GM04503 (cell line): Measurements from ENCODE around the gene FMNL2.

Experiments
- DNase-seq: peaks from one replicate; pipeline ENCODE4 v3.0.0-alpha.2; 2012; ENCODE audit warnings: low read depth

FMNL2 gene

GRCh38 chr2:152339556-152340286 is 4.7 kb downstream of the FMNL2 start:
- no peak for DNase-seq

- DNase-seq, result no peak
These were observed 7.5 kb downstream of the FMNL2 start for GRCh38 chr2:152342259-152343046.

GRCh38 chr2:152343426-152343825 is 8.5 kb downstream of the FMNL2 start:
- DNase-seq, result no peak

- no peak for DNase-seq
These were observed 9.7 kb downstream of the FMNL2 start for GRCh38 chr2:152344579-152345195.

GRCh38 chr2:152347076-152347475 is 12.1 kb downstream of the FMNL2 start:
- DNase-seq, result no peak

GRCh38 chr2:152348388-152348787 is 13.4 kb downstream of the FMNL2 start:
- DNase-seq, result no peak

- no peak for DNase-seq
These were observed 14.4 kb downstream of the FMNL2 start for GRCh38 chr2:152349416-152349815.

- DNase-seq, result no peak
These were observed 15.2 kb downstream of the FMNL2 start for GRCh38 chr2:152350155-152350679.

- no peak for DNase-seq
These were observed 17.6 kb downstream of the FMNL2 start for GRCh38 chr2:152352616-152353015.

GRCh38 chr2:152353364-152353763 is 18.4 kb downstream of the FMNL2 start:
- no peak for DNase-seq

GRCh38 chr2:152354069-152354755 is 19.2 kb downstream of the FMNL2 start:
- DNase-seq, result no peak

GRCh38 chr2:152354909-152355308 is 19.9 kb downstream of the FMNL2 start:
- no peak for DNase-seq

GRCh38 chr2:152355409-152355831 is 20.4 kb downstream of the FMNL2 start:
- no peak for DNase-seq

- no peak for DNase-seq
These were observed 24.8 kb downstream of the FMNL2 start for GRCh38 chr2:152359573-152360363.

GRCh38 chr2:152363936-152364335 is 29.0 kb downstream of the FMNL2 start:
- DNase-seq, result no peak

GRCh38 chr2:152367547-152368390 is 32.8 kb downstream of the FMNL2 start:
- DNase-seq, result no peak

- peak; percentile 54 for DNase-seq
These were observed 34.3 kb downstream of the FMNL2 start for GRCh38 chr2:152369176-152369860.

GRCh38 chr2:152370783-152371182 is 35.8 kb downstream of the FMNL2 start:
- no peak for DNase-seq

GRCh38 chr2:152372438-152372984 is 37.5 kb downstream of the FMNL2 start:
- DNase-seq, result no peak
